PFSK-1 (cell line): Measurements from ENCODE around the gene ALDH3A1.

ENCODE experiments used
- FOXP2 ChIP-seq: optimal IDR thresholded peaks from 2 replicates; pipeline ENCODE3; 2011; ENCODE audit warnings: borderline replicate concordance, control low read depth, inconsistent platforms; ENCODE audit not compliant: insufficient read depth; ENCODE audit errors: extremely low read length, extremely low read depth
- POLR2AphosphoS5 ChIP-seq: IDR thresholded peaks from 2 replicates; pipeline ENCODE4 v1.6.1; 2012; ENCODE audit warnings: low read depth, mild to moderate bottlenecking, control low read depth, low read length, moderate library complexity
- REST ChIP-seq, 2 experiments: IDR thresholded peaks; 2 replicates each; pipeline versions ENCODE4 v1.6.1 to v1.8.0; 2011 to 2012; ENCODE audit warnings: low read depth in 2 of 2, low read length in 2 of 2, control low read depth in 1 of 2, inconsistent platforms in 1 of 2, mild to moderate bottlenecking in 1 of 2, moderate library complexity in 1 of 2; ENCODE audit not compliant: insufficient read depth in 1 of 2
- SIN3A ChIP-seq: IDR thresholded peaks from 2 replicates; pipeline ENCODE4 v1.6.1; 2012; ENCODE audit warnings: mild to moderate bottlenecking, low read length, moderate library complexity, borderline replicate concordance; ENCODE audit not compliant: insufficient read depth
- TAF1 ChIP-seq: IDR thresholded peaks from 2 replicates; pipeline ENCODE4 v1.6.1; 2012; ENCODE audit warnings: low read length, control low read depth, borderline replicate concordance; ENCODE audit not compliant: insufficient read depth

ALDH3A1 gene

GRCh38 chr17:19724501-19725420 is 23.3 kb downstream of the ALDH3A1 start:
- TF ChIP-seq POLR2AphosphoS5 (no peak), SIN3A (no peak), TAF1 (no peak)

DNA sequence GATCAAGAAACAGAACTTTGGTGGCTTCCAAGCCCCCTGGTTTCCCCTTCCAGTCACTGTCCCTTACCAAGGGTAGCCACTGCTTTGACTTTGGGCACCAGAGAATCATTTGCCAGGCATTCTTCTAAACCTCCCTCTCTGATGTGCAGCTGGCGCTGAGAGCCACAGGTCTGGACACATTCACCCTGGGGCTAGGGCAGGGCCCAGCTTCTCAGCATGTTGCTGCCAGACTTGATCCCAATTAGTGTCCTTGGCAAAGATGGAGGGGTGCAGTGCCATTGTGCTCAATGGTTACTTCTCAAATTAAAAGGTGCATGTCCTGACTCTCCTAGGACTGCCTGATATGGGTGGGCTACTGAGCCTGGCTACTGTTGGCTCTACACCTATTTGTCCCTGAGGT is 24.1 kb downstream of the ALDH3A1 start:
- no peak for TF ChIP-seq FOXP2
- no peak for TF ChIP-seq TAF1

- TF ChIP-seq SIN3A (no peak), POLR2AphosphoS5 (no peak), FOXP2 (no peak), TAF1 (no peak), REST (IDR thresholded peaks at IDR 0.05; ENCODE audit: insufficient read depth in 1 of 2, low read depth in 2 of 2, low read length in 2 of 2) (no peak)
Observed at GRCh38 chr17:19720631-19721426, 27.3 kb downstream of the ALDH3A1 start.

GRCh38 chr17:19720210-19720475 is 28.0 kb downstream of the ALDH3A1 start:
- no peak for TF ChIP-seq REST (IDR thresholded peaks at IDR 0.05; ENCODE audit: insufficient read depth in 1 of 2, low read depth in 2 of 2, low read length in 2 of 2)
- TF ChIP-seq FOXP2: no peak
- TF ChIP-seq SIN3A: no peak
- no peak for TF ChIP-seq TAF1

DNA sequence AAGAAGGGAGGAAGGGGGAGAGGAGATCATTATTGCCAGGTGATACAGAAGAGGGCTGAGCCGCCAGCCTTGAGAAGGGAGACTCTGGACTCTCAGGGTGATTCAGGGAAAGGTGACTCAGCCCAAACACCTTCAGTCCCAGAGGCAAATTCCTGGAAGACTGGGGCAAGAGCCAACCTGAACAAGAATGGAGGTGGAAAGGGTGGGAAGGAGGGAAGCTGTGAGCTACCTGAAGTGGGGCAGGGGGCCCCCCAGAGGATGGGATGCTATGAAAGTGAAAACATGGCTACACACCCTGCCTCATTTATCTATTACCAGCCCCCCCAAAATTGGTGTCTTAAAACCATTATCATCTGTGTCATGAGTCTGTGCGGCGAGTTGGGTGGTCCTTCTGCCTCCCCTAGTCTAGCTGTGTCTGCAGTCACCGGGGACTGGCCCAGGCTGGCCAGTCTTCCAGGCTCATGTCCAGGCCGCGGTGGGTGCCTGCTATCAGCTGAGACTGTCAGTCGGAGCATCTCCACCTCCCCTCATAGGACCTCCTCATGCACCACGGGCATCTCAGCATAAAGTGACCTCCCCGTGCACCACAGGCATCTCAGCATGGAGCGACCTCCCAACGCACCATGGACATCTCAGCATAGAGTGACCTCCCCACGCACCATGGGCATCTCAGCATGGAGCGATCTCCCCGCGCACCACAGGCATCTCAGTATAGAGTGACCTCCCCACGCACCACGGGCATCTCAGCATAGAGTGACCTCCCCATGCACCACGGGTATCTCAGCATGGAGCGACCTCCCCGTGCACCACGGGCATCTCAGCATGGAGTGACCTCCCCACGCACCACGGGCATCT is 28.5 kb downstream of the ALDH3A1 start:
- TF ChIP-seq SIN3A: no peak
- TF ChIP-seq TAF1: no peak
- TF ChIP-seq FOXP2: no peak

DNA sequence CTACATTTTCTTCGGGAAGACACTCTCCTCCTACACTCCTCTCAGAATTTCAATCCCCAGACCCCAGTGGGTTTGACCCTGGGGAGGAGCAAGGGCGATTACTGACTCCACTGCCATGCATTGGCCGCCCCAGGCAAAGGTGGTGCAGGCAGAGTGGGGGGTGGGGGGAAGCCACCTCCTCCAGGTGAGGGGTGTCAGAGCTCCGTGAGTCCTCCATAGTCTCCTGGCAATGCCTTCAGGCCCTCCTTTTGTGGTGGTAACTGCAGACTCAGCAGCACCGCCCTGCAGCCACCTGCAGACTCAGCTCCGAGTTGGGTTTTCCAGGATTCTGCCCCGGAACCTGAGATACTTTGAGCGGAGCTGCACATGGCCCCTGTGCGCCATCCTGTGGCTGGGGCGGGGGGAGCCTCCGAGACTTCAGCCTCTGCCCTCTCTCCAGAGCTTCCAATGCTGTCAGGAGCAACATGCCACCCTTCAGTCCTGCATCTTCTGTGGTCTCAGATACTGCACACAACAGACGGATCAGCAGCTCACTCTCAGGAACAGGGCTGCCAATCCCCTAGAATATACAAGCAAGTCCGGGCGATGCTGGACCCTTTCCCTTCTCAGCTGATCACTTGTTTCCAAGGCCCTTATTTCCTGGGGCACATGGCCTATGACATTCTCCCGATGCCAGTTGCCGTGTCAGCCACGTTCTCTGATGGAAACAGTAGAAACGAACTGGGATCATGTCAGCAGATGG is 29.3 kb downstream of the ALDH3A1 start:
- TF ChIP-seq POLR2AphosphoS5 (no peak), REST (IDR thresholded peaks at IDR 0.05; ENCODE audit: insufficient read depth in 1 of 2, low read depth in 2 of 2, low read length in 2 of 2) (no peak), SIN3A (no peak), FOXP2 (no peak), TAF1 (no peak)
